ENCODE data around the gene PLBD2.

Gene PLBD2

GRCh38 chr12:113371808-113372207 lies 13.4 kb downstream of the PLBD2 start:
- no peak for DNase-seq

GRCh38 chr12:113372371-113372770 lies 14.0 kb downstream of the PLBD2 start:
- no peak for DNase-seq

- DNase-seq = no peak
Measured at GRCh38 chr12:113373440-113373839, 15.1 kb downstream of the PLBD2 start.

DNA sequence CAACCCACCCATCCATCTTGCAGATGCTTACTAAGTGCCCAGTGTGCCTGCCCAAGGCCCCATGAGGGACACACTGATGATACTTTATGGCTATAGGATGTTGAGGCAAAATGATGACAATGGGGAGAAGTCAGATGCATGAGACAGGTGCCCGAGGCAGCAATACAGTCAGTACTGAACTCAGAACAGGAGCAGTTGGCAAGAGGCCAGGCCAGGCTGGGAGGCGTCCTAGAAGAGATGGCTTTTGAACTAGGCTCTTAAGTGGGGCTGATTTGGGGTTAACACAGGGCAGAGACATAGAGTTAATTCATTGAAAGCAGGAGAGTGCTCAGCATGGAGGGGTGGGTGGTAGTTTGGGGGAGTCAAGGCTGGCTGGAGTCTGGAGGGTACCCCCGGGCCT lies 15.6 kb downstream of the PLBD2 start:
- no peak for DNase-seq

- no peak for DNase-seq
Measured at GRCh38 chr12:113374823-113375428, 16.5 kb downstream of the PLBD2 start.

DNA sequence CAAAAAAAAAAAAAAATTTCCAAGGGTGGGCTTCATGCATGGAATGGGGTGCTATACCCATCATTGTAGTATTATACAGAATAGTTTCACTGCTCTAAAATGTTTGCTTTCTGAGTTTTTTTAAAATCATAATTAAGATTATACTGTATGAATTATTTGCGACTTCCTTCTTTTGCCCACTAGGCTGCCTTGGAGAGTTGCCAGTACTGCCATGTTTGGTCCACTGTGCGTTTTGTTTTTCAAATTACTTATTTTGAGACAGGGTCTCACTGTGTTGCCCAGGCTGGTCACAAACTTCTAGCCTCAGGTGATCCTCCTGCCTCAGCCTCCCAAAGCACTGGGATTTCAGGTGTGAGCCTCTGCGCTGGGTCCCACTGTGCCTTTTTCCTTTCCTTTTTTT lies 19.9 kb downstream of the PLBD2 start:
- no peak for DNase-seq

GRCh38 chr12:113381220-113381619 lies 22.8 kb downstream of the PLBD2 start:
- no peak for DNase-seq

DNA sequence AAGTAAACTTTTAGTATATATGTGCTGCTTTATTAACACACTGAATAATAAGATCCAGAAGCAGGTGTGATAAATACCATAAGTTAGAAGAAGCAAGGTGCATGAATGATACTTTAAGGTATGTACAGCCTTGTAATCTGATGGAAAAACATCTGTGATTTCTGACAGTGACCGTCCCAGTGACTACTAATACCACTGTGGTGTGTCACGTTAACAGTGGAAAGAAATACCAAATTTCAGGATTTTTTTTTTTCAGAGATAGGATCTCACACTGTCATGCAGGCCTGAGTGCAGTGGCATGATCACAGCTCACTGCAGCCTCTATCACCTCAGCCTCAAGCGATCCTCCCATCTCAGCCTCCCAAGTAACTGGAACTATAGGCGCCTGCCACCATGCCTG lies 23.8 kb downstream of the PLBD2 start:
- no peak for DNase-seq

- DNase-seq = no peak
Measured at GRCh38 chr12:113384778-113385177, 26.4 kb downstream of the PLBD2 start.

DNA sequence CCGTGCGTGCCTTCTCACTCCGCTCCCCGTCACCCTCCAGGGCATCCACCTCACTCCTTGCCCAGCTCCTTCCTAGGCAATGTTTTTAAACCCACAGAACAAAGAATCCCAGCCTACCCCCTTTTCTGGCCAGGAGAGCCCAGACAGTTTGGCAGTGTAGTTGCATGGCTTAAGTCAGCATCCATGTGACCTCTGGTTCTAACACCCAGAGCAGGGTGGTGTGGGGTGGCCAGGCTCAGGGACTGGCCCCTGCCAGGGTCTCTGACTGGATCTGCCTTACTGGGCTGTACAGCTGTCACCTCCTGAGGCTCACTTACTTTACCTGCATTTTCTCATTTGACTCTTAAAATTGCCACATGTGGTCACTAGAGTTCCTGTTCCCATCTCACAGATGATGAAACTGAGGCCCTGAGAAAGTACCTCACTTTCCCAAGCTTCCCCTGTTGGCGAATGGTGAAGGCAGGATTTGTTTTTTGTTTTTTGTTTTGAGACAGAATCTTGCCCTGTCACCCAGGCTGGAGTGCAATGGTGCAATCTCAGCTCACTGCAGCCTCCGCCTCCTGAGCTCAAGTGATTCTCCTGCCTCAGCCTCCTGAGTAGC lies 27.0 kb downstream of the PLBD2 start:
- peak in 2 of 3 donors; percentile 25 to 35 for DNase-seq

DNA sequence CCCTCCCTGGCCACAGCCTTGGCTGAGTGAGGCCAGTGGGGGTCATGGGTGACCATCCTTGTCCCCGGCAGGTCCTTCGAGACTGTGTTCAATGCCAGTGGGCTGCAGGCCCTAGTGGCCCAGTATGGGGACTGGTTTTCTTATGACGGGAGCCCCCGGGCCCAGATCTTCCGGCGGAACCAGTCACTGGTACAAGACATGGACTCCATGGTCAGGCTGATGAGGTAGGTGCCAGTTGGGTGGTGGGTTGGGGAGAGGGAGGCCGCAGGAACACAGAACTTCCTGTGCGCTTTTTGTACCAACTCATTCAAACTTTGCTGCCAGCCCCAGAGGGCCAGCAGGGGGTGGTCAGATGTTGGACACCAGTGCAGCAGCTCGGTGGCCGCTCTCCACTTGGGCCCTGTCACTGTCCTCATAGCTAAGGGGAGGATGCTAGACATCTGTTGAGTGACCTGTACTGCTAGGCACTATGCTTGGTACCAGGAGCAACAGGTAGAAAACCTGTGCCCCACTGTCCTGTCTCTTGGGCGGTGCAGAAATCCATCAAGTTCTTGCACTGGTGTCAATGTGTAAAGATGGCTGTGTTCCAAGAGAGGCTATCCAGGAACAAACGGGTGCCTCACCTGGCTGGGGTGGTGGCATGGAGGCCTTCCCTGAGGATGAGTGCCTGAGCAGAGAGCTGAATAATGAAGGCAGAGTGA lies 28.6 kb downstream of the PLBD2 start:
- DNase-seq = no peak

- DNase-seq = no peak
Measured at GRCh38 chr12:113387631-113388030, 29.2 kb downstream of the PLBD2 start.

DNA sequence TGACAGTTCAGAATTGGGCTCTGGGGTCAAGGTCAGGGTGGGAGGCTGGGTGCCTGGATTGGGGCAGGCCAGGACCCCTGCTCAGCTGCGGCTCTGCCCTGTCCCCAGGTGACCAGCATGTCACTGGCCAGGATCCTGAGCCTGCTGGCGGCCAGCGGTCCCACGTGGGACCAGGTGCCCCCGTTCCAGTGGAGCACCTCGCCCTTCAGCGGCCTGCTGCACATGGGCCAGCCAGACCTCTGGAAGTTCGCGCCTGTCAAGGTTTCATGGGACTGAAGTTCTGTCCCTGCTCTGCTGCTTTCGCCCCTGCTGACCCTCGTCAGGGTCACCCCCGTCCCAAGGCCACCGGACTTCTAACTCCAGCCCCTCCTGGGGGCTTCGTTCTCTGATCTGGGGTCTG lies 30.0 kb downstream of the PLBD2 start:
- no peak for DNase-seq

DNA sequence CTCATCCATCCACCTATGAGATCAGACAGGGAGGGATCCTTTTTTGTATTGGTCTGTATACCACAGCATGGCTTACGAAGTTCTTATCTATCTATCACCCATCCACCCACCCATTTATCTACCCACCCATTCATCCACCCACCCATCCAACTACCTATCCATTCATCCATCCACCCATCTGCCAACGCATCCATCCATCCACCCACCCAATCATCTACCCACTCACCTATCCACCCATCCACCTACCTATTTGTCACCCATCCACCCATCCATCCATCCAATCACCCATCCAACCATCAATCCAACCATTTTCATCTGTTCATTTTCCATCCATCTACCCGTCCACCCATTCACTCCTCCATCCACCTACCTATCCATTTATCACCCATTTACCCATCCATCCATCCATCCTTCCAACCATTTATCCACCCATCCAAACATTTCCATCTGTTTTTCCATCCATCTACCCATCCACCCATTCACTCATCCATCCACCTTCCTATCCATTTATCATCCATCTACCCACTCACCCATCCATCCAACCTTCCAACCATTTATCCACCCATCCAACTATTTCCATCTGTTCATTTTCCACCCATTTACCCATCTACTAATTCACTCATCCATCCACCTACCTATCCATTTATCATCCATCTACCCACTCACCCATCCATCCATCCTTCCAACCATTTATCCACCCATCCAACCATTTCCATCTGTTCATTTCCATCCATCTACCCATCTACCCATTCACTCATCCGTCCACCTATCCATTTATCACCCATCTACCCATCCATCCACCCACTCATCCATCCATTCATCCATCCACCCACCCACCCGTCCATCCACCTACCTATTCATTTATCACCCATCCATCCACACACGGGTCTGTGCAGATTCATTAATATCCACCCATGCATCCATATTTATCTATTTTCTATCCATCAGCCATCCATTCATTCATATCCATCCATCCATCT lies 32.0 kb downstream of the PLBD2 start:
- DNase-seq = no peak

DNA sequence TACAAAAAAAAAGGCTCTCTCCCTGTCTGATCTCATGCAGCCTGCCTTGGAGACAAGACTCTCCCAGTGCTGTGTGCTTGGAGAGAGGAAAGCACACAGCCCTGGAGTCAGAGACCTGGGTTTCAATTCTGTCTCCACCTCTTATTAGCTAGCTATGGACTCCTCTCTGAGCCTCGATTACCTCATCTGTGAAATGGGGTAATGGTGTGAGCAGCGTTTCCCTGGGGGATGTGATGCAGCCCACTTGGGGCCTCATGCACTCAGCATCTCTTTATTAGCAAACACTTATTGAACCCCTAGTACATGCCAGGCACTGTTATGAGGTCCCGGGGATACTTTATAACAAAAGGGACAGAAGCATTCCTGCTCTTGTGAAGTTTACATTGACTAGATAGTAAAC lies 32.8 kb downstream of the PLBD2 start:
- DNase-seq = no peak

- DNase-seq = no peak
Measured at GRCh38 chr12:113391650-113392337, 33.4 kb downstream of the PLBD2 start.

DNA sequence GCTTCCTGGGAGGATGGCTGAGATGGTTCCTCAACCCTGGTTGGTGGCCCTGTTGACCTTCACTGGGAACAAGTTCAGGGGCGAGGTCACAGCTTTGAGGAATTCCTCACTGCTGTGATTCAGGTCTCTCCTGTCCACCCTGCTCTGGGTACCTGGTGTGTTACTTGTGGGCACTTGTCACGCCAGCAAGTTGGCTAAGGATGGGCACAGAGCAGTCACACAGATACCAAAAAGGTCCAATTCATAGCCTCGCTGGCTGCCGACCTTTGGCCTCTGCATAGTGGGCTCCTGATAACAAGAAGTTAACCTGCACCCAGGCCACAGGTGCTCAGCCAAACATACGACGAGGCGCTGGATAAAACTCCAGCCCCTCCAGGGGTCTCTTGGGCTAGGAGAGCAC lies 34.1 kb downstream of the PLBD2 start:
- no peak for DNase-seq

DNA sequence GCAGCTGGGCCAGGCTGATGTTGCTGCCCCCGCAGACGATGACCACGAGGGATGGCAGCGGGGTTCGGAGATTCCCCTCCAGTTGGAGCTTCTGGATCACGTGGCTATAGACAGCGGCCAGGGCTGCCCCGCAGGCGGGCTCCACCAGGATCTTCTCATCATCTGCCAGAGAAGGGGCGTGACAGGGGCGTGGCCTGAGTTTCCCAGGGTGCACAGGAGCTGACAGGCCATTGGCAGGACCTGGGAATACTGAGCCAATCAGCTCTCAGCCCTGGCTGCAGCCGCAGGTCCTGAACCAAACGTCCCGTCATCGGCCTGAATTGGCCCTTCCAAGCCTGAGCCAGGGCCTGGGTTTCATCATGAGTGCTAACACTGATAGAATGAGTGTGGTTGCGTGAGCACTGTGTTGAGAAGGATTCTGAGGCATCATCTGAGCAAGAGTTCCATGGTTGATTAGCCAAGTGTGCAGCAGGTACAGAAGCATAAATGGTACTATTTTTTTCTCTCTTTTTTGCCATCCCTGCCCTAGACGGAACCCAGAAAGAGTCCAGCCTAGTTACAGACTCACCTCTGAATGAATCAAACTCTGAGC lies 34.7 kb downstream of the PLBD2 start:
- DNase-seq = no peak

- DNase-seq = no peak
Measured at GRCh38 chr12:113393749-113394148, 35.4 kb downstream of the PLBD2 start.

DNA sequence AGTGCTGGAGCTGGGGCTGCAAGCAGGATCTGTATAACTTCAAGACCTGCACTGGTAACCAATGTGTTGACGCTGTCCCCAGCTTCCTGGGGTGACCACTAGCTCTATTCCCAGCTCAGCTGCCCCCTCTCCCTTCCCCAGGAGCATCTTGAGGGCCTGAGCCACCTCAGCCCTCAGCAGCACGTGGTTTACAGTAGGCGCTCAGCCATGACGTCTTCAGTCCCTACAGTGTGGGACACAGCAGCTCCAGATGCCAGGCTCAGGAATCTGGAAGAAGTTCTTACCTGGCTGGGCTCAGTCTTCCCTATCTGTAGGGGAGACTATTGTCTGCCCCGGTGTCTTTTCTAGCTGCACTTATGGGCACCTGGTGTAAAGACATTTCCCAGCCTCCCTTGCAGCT lies 36.7 kb downstream of the PLBD2 start:
- DNase-seq = no peak

- no peak for DNase-seq
Measured at GRCh38 chr12:113396200-113396599, 37.8 kb downstream of the PLBD2 start.

DNA sequence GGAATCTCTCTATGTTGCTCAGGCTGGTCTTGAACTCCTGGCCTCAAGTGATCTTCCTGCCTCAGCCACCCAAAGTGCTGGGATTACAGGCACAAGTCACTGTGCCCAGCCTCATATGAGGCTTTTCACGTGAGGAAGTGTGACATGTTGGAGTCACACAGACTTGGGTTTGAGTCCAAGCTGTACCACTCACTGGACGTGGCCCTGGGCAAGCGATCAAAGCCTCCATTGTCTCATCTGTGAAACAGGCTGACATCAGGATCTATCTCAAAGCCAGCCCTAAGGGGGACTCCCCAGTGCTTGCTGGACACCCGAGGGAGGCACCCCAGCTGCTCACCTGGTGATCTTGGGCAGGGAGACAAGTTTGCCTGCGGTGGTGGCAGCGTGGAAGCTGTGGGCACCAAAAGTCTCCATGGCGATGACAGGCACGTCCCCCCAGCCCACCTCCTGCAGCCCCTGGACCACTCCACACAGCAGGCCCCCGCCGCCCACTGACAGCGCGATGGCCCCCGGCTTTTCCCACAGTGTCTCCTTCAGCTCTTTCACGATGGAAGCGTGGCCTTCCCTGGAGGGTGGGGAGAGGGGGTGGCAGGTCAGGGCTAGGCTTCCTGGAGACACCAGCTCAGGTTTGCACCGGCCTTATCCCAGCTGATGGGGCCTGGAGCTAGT lies 38.6 kb downstream of the PLBD2 start:
- no peak for DNase-seq
